Ramos (cell line): ENCODE results near the gene FREM3.
"Not testable (repeated sequence)": the region's sequence is repeated elsewhere in the genome, so short reads cannot be mapped to it uniquely, and the experiment has no call there.

Experiments
- in situ Hi-C: fragments of 300-500 bp; cut with MboI; formaldehyde crosslinking; loops from one replicate; pipeline ENCODE4 v1.14.3; 2022; ENCODE audit warnings: low sequenced_read_pairs; ENCODE audit not compliant: unreplicated experiment

Gene FREM3

DNA sequence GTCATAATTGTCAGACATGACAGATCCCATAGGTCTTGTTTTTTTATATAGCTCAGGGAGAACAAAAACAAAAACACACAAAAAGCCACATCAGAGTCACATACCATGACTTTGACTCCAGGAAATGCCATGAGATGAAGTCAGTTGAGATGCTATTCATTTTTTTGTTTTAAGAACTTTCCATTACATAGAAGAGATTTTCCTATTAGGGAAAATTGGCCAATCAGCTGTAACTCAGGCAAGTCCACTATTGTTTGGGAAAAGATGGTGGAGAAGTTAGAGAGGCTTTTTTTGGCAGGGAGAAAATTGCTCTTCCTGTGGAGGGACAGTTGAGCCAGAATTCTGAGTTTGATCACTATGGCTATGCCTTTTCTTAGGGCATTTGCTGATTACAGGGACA, 114.4 kb downstream of the FREM3 start:
- in situ Hi-C loops, result no loop called here

GRCh38 chr4:143585548-143585947, 114.9 kb downstream of the FREM3 start:
- in situ Hi-C loops, result no loop called here

- in situ Hi-C loops, result no loop called here
These were observed 119.0 kb downstream of the FREM3 start for GRCh38 chr4:143581331-143581946.

DNA sequence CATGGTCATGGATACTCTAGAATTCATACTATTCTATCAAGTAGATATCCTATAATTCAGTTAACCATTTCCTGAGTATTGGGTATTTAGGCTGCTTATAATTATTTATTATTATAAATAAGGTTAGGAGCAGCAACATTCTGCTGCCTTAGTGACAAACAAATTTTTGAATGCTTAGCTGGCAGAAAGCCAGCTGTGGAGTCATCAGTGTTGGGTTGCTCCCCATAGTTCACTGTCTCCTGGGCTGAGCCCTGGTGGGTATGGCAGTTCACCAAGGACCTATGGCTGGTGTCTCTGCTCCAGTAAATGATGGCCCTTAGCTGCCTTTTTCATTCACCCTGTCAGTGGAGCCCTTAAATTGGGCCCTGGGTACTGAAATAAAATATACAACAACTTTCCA, 125.1 kb downstream of the FREM3 start:
- in situ Hi-C loops, result no loop called here

DNA sequence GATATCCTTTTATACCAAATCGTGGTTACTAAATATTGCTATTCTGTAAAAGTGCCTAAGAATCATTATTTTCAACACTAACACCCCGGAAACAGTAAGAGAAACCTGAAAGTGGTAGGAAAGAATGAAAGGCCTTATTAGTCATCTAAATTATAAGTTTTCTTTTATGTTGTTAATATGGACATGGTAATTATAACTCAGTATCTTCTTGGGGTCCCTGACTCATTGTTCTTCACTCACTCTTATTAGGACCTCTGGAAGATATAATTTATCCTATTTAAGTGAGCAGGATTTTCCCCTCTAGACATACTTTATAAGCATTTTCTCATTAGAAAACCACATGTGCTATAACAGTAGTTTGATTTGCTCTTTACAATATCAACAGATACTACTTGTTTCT, 136.0 kb downstream of the FREM3 start:
- in situ Hi-C loops, result no loop called here

GRCh38 chr4:143559757-143560147, 140.7 kb downstream of the FREM3 start:
- in situ Hi-C loops, result no loop called here

GRCh38 chr4:143558823-143559756, 141.4 kb downstream of the FREM3 start:
- in situ Hi-C loops, result no loop called here

GRCh38 chr4:143558286-143558685, 142.2 kb downstream of the FREM3 start:
- in situ Hi-C loops, result no loop called here

DNA sequence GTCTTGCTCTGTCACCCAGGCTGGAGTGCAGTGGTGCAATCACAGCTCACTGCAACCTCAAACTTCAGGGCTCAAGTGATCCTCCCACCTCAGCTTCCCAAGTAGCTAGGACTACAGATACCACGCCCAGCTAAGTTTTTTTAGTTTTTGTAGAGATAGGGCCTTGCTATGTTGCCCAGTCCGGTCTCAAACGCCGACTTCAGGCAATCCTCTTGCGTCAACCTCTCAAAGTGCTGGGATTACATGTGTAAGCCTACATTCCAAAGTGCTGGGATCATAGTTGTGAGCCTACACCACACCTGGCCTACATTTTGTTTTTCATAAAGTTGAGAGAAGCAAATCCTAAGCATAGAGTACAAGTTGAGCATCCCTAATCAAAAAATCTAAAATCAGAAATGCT, 144.8 kb downstream of the FREM3 start:
- in situ Hi-C loops, result no loop called here

GRCh38 chr4:143554728-143555597, 145.5 kb downstream of the FREM3 start:
- in situ Hi-C loops, result no loop called here

- in situ Hi-C loops, result no loop called here
These were observed 150.5 kb downstream of the FREM3 start for GRCh38 chr4:143549928-143550327.

- in situ Hi-C loops, result no loop called here
These were observed 160.8 kb downstream of the FREM3 start for GRCh38 chr4:143539670-143540023.

- in situ Hi-C loops, result no loop called here
These were observed 161.4 kb downstream of the FREM3 start for GRCh38 chr4:143538979-143539669.

- in situ Hi-C loops, result no loop called here
These were observed 168.5 kb downstream of the FREM3 start for GRCh38 chr4:143531788-143532491.

- in situ Hi-C loops, result no loop called here
These were observed 169.1 kb downstream of the FREM3 start for GRCh38 chr4:143531380-143531779.

DNA sequence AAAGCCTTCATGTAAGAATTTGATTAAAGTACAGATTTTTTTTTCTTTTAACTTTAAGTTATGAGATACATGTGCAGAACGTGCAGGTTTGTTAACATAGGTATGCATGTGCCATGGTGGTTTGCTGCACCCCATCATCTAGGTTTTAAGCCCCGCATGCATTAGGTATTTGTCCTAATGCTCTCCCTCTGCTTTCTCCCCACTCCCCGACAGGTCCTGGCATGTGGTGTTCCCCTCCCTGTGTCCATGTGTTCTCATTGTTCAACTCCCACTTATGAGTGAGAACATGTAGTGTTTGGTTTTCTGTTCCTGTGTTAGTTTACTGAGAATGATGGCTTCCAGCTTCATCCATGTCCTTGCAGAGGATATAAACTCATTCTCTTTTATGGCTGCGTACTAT, 172.4 kb downstream of the FREM3 start:
- in situ Hi-C loops, result not testable (repeated sequence)
